PC-9 (cell line): ENCODE results near the gene SDR42E1.

Source experiments
- EZH2 ChIP-seq: fragments of 200-600 bp; sonication (generic); IDR thresholded peaks from 2 replicates; pipeline ENCODE4 v1.8.0; 2017; ENCODE audit warnings: antibody characterized with exemption, low read depth
- TF ChIP-seq, protein P1 (sequence below): fragments of 200-600 bp; sonication (generic); conservative IDR thresholded peaks from 2 replicates; pipeline ENCODE4 v1.6.1; 2017; ENCODE audit warnings: mixed run types, antibody characterized with exemption, mild to moderate bottlenecking, moderate library complexity

DNA sequence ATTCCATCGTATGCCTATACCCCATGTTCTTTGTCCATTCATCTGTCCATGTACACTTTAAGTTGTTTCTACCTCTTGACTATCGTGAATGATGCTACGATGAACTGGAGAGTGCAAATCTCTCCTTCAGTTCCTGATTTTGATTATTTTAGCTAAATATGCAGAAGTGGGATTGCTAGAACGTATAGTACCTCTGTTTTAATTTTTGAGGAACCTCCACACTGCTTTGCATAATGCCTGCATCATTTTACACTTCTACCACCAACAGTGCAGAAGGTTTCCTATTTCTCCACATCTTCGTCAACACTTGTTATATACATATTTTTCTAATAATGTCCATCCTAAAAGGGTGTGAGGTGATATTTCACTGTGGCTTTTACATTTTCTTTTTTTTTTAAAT is 43.9 kb downstream of the SDR42E1 start:
- no peak for TF ChIP-seq EZH2
- TF ChIP-seq, protein P1, sequence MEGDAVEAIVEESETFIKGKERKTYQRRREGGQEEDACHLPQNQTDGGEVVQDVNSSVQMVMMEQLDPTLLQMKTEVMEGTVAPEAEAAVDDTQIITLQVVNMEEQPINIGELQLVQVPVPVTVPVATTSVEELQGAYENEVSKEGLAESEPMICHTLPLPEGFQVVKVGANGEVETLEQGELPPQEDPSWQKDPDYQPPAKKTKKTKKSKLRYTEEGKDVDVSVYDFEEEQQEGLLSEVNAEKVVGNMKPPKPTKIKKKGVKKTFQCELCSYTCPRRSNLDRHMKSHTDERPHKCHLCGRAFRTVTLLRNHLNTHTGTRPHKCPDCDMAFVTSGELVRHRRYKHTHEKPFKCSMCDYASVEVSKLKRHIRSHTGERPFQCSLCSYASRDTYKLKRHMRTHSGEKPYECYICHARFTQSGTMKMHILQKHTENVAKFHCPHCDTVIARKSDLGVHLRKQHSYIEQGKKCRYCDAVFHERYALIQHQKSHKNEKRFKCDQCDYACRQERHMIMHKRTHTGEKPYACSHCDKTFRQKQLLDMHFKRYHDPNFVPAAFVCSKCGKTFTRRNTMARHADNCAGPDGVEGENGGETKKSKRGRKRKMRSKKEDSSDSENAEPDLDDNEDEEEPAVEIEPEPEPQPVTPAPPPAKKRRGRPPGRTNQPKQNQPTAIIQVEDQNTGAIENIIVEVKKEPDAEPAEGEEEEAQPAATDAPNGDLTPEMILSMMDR: no peak
